ENCODE measurements around the gene PNCK.

DNA sequence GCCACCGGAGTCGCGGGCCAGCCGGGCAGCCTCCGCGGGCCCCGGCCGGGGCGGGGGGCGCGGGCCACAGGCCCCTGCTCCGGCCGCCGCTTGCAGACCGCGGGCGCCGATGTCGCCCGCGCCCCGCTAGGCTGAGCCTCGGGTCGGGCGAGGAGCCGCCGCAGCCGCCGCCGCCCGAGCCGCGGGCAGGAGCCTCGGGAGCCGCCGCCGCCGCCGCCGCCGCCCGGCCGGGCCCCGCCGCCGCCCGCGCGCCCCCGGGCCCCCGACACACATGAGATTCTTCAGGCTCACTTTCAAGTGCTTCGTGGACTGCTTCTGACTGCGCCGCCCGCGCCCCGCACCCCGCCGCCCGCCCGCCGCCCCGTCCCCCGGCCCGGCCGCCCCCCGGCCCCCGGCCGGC is 14.5 kb upstream of the PNCK start:
- TF ChIP-seq POLR2A (IDR thresholded peaks at IDR 0.05), result no peak
- TF ChIP-seq, protein P1, sequence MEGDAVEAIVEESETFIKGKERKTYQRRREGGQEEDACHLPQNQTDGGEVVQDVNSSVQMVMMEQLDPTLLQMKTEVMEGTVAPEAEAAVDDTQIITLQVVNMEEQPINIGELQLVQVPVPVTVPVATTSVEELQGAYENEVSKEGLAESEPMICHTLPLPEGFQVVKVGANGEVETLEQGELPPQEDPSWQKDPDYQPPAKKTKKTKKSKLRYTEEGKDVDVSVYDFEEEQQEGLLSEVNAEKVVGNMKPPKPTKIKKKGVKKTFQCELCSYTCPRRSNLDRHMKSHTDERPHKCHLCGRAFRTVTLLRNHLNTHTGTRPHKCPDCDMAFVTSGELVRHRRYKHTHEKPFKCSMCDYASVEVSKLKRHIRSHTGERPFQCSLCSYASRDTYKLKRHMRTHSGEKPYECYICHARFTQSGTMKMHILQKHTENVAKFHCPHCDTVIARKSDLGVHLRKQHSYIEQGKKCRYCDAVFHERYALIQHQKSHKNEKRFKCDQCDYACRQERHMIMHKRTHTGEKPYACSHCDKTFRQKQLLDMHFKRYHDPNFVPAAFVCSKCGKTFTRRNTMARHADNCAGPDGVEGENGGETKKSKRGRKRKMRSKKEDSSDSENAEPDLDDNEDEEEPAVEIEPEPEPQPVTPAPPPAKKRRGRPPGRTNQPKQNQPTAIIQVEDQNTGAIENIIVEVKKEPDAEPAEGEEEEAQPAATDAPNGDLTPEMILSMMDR (IDR thresholded peaks at IDR 0.05), result no peak

Measured in body of pancreas (tissue), 4 donors.